HG02870 (cell line): ENCODE results near the gene PRDM1.

Experiments
- ATAC-seq: cut with Tn5 transposase; IDR thresholded peaks from one replicate; pipeline ENCODE4 v1.9.1; 2021; ENCODE audit warnings: mild to moderate bottlenecking, moderate library complexity; ENCODE audit not compliant: unreplicated experiment

PRDM1 gene

GRCh38 chr6:106085984-106086813 is at the start of gene PRDM1:
Gene PRDM1, plus strand, starts transcription at chr6:106086336. Its CDS starts 218 bp downstream, at chr6:106086554.
- ATAC-seq = peak; percentile 67

DNA sequence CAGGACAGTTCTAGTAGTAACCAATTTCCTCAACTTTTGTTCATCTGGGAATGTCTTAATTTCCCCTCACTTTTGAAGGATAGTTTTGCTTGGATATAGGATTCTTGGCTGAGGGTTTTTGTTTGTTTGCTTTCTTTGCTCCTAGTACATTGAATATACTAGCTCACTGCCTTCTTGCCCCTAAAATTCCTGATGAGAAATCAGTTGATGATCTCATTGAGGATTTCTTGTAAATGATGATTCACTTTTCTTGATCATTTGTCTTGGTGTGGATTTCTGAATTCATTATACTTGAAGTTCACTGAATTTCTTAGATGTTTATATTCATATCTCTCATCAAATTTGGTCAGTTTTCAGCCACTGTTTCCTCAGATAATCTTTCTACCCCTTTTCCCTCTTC is 49.1 kb upstream of the PRDM1 start:
- no peak for ATAC-seq

GRCh38 chr6:106039897-106040592 is 46.1 kb upstream of the PRDM1 start:
- no peak for ATAC-seq

DNA sequence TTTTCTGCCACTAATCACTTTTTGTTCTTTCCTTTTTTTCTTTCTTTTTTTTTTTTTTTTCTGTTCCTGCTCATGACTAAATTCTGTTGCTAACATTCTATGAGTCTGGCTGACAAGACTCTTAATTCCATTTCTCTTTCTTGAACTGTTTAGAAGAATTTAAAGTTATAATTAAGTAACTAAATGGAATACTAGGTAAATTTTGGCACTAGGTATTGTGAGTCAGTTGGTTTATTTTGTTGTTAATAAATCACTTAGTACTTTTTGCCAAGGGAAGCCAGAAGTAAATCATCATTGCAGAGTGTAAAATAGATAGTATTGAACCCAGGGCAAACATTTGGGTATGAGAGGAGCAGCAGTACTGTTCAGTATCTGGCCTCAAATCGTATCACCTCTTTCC is 42.0 kb upstream of the PRDM1 start:
- no peak for ATAC-seq

- ATAC-seq = no peak
These were observed 41.1 kb upstream of the PRDM1 start for GRCh38 chr6:106045077-106045476.

DNA sequence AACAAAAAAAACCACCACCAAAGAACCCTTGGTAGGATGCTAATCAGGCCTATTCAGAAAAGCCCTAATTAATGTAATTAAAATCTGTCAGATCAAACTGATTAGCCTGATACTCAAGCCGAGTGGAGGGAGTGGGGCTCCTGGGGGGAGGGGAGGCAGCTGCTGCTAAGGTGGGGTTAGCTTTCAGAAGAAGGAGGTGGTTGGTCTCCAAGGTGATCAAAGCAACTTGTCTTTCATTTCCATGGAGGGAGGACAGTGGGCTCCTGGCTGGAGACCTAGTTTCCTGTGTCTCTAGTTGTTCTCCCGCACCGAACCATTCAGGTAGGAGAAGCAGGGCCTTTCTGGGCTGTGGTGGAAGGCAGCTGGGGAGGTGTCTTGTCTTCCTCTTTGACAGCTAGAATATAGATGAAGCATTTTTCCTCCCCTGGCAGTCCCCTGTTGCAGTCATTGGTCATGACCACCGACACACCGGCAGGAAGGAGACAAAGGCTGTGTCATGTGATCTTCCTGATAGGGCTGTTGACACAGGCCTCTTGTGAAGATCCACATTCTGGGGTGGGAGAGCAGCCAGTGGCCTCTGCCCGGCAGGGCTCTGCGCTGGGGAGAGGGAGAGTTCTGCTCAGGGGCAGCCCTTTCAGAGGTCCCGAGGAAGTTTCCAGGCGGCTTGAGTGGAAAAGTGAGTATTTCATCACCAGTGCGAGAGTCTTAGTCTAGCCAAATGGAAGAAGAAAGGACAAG is 39.9 kb upstream of the PRDM1 start:
- no peak for ATAC-seq

- no peak for ATAC-seq
These were observed 39.3 kb upstream of the PRDM1 start for GRCh38 chr6:106046854-106047200.

DNA sequence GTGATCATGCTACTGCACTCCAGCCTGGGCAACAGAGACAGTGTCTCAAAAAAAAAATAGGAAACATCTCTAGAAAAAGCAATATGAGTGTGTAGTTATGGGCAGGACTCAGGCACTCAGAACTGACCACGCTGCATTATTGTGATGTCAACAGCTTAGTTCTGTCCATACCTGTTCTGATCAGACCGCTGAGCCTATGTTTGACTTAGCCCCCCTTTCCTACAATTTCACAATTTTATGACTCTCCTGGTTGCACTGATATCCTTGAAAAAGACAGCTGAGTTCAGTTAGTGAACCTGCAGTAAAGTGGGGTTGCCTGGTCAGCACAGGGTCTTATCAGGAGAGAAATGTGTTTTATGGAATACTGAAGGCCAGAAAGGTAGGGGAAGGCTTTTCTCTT is 37.8 kb upstream of the PRDM1 start:
- no peak for ATAC-seq

DNA sequence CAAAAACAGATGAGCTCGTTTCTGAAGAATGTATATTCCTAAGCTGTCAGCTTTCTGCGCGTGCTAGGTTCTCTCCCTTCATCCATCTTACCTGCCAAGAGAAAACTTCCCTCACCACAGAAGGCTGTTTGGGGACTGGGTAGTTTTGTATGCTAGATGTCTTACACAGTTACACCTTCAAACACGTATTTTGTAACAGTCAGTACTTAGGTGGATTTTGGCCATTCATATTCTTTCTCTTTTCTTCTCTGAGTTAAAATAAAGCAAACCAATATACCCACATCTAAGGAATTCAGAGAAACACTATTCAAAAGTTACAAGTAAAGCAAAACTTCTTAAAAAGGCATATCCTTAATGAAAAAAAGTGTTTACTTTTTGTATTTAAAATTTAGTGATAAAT is 35.6 kb upstream of the PRDM1 start:
- no peak for ATAC-seq

DNA sequence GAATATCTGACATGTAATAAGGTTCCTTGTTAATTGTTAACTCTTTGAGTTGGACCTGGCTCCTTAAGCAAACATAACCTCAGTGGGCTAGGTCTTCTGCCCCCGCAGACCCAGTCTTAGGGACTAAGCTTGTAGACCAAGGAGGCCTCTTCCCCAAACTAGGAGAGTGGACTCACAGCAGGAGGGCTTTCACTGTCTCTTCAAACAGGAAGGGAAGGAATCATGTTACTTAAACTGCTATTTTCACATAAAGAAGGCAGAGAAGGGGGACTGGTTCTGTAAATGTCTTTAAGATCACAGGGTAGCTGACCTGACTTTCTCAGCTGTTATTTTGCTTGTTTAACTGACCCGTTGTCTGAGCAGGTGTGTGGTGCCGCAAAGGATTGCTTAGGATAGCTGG is 34.9 kb upstream of the PRDM1 start:
- ATAC-seq = no peak

- ATAC-seq = no peak
These were observed 32.5 kb upstream of the PRDM1 start for GRCh38 chr6:106053484-106054205.

DNA sequence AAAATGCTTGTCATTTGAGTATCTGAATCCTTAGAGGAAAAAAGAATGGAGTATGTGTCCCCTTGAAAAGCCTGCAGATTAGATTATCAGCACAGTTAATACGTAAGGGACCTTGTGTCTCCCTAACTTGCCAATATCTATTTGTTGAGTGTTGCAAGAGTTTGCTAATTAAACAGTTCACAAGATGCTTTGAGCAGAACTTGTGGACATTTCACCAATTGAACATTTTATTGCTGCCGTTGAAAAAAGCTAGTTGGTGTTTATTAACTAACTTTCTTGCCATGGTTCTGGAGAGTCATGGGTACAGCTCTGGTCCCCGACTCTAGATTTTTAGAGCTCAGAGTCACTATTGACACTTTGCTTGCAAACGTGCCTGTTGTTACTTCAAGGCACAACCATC is 30.6 kb upstream of the PRDM1 start:
- ATAC-seq = no peak

DNA sequence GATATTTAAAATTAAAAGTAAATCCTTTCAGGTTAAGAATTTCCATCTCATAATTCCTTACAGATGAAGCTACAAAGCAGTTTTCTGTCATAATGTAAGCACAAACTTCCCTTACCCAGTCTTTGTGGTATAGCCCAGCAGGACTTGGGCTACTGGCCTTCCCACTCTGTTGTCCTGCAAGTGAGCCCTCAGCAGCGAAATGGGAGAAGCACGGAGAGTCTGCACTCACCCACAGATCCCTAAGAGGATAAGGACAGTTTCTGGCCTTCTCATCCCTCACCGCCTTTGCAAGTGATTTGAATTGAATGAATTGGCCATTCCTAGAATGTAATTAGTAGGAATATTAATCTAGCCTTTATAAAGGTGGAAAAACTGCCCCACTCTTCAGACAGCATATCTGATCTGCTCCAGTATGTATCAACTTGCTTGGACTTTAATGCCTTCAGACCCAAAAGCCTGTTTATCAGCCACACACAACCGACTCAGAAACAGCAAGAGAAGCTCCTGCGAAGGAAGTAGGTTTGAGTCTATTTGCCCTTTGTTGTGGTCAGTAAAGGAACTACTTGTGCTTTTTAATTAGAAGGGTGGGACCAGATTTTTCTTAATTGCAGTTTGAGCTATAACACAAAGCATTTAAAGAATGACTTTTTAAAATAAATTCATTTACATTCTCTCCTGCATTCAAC is 29.9 kb upstream of the PRDM1 start:
- no peak for ATAC-seq

- ATAC-seq = no peak
These were observed 29.3 kb upstream of the PRDM1 start for GRCh38 chr6:106056746-106057390.

DNA sequence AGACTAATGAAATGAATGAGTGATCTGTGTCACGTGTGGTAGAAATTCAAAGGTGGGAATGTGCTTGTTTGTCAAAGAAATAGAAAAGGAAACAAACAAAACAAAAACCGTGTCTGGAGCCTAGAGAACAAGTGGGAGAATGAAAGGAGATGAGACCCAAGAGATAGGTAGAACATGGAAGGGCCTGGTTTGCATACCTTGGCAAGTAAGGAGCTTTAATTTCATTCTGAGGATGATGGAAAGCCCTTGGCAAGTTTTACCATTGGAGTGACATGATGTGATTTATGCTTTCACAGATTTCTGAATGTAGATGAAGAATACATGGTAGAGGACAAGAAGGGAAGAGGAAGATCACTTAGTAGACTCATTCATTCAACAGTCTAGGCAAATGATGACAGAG is 26.8 kb upstream of the PRDM1 start:
- no peak for ATAC-seq

- no peak for ATAC-seq
These were observed 26.0 kb upstream of the PRDM1 start for GRCh38 chr6:106060167-106060566.

- ATAC-seq = no peak
These were observed 22.7 kb upstream of the PRDM1 start for GRCh38 chr6:106063448-106063850.

GRCh38 chr6:106064142-106064541 is 22.0 kb upstream of the PRDM1 start:
- no peak for ATAC-seq

DNA sequence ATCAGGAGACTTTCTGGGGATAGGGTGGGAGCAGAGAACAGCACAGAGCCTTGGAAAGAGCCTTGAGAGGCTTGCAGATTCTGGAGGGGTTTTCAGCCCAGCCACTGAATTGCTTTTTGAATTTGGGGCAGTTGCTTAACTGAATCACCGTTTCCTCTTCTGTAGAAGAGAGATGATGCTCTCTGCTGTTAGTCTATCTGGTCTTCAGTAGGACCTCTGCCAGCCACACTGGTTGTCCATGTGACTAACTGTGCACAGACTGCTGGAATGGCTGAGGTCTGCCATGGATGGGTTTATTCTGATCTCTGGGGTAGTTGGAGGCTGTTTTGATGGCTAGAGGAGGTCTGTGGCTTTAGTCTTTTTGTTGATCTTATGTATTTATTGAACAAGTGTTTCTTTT is 21.4 kb upstream of the PRDM1 start:
- ATAC-seq = no peak

GRCh38 chr6:106066989-106067388 is 19.1 kb upstream of the PRDM1 start:
- ATAC-seq = no peak
